Gastrocnemius medialis (tissue), 4 donors: Measurements from ENCODE around the gene KLHL29.

Experiments used
- POLR2A ChIP-seq, 2 donors: fragments of 450-650 bp; IDR thresholded peaks; one replicate each; pipeline ENCODE4 v1.6.1; 2017; ENCODE audit warnings: antibody characterized with exemption in 2 of 2, mild to moderate bottlenecking in 2 of 2, moderate library complexity in 2 of 2
- TF ChIP-seq, protein P1 (sequence below), 5 experiments: fragments of 450-650 bp in 3 of 5; fragments of 200-600 bp in 2 of 5; sonication (generic) in 2 of 5; IDR thresholded peaks in 4 of 5; conservative IDR thresholded peaks in 1 of 5; 1 replicate in 4 of 5; 2 replicates in 1 of 5; pipeline ENCODE4 v1.5.1; 2016 to 2019; ENCODE audit warnings: antibody characterized with exemption in 5 of 5, mild to moderate bottlenecking in 3 of 5, moderate library complexity in 3 of 5

DNA sequence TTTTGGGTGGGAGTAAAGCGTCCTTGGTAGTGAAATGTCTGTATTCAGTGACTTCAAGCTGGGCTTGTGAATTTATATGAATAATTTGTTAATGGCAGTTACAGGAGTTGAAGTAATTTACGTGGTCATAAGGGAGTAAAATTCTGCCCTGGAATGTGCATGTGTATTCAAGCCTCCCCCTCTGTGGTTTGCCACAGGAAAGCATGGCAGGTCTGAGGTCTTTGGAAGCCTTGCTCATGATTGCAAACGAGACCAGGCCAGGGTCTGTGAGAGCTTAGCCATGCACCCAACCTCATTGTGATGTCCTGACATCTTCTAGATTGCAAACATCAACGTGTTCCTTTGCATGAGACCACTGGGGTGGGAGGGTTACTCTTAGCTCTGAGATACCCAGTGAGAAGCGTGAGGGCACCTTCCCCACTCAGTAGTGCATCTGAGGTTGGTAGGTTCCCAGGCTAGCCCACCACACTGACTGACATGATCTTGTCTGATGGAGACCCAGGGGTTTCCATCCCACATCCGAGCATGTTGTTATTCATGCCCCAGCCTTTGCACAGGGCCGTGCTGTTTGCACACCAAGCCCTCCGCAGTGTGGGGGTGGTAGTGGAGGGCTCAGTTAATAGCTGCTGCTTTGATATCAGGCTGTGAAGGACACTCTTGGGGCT, 216.5 kb downstream of the KLHL29 start:
- TF ChIP-seq POLR2A (IDR thresholded peaks at IDR 0.05) = no peak
- TF ChIP-seq, protein P1, sequence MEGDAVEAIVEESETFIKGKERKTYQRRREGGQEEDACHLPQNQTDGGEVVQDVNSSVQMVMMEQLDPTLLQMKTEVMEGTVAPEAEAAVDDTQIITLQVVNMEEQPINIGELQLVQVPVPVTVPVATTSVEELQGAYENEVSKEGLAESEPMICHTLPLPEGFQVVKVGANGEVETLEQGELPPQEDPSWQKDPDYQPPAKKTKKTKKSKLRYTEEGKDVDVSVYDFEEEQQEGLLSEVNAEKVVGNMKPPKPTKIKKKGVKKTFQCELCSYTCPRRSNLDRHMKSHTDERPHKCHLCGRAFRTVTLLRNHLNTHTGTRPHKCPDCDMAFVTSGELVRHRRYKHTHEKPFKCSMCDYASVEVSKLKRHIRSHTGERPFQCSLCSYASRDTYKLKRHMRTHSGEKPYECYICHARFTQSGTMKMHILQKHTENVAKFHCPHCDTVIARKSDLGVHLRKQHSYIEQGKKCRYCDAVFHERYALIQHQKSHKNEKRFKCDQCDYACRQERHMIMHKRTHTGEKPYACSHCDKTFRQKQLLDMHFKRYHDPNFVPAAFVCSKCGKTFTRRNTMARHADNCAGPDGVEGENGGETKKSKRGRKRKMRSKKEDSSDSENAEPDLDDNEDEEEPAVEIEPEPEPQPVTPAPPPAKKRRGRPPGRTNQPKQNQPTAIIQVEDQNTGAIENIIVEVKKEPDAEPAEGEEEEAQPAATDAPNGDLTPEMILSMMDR (IDR thresholded peaks at IDR 0.05 in 4 of 5, conservative IDR thresholded peaks at IDR 0.05 in 1 of 5) = no peak
